Prostate gland (tissue), 2 donors: ENCODE results near the gene ANO10. TPM values are rescaled to one million over a fixed set of nuclear protein-coding genes. Genes with fewer than 3 reads are reported as not detected.

ENCODE experiments used
- DNase-seq: peaks from one replicate; pipeline ENCODE4 v3.0.0-alpha.2; 2019; ENCODE audit warnings: low spot score
- H3K27ac ChIP-seq, 2 donors: fragments of 200-600 bp; sonication (generic); 2 replicates each; pipeline ENCODE4 v1.5.1; 2017 to 2019
- H3K27me3 ChIP-seq: fragments of 200-600 bp; sonication (generic); replicated peaks from 2 replicates; pipeline ENCODE4 v1.5.1; 2019; ENCODE audit not compliant: insufficient read depth
- H3K36me3 ChIP-seq, 2 donors: fragments of 200-600 bp; sonication (generic); 1 replicate in 1 of 2; 2 replicates in 1 of 2; pipeline versions ENCODE4 v1.5.1 to v1.8.1; 2017 to 2019
- H3K4me1 ChIP-seq: fragments of 200-600 bp; sonication (generic); replicated peaks from 2 replicates; pipeline ENCODE4 v1.5.1; 2019
- H3K4me3 ChIP-seq, 2 donors: fragments of 200-600 bp; sonication (generic); 2 replicates each; pipeline ENCODE4 v1.5.1; 2017 to 2019
- H3K9me3 ChIP-seq: fragments of 200-600 bp; sonication (generic); 2 replicates; pipeline ENCODE4 v1.5.1; 2017
- POLR2A ChIP-seq: fragments of 450-650 bp; IDR thresholded peaks from one replicate; pipeline ENCODE4 v1.6.1; 2016; ENCODE audit warnings: antibody characterized with exemption, mild to moderate bottlenecking
- POLR2AphosphoS5 ChIP-seq: sonication (generic); formaldehyde crosslinking; IDR thresholded peaks from one replicate; pipeline ENCODE4 v1.6.1; 2017; ENCODE audit warnings: antibody characterized with exemption
- WGBS: methylation state at CpG from one replicate; pipeline ENCODE4 v1.1.5; 2018; 5-methylcytosine and 5-hydroxymethylcytosine counted together
- intact Hi-C: fragments of 100-400 bp; cut with DNase I; formaldehyde crosslinking; loops from one replicate; pipeline ENCODE4 v1.14.2; 2022
- total RNA-seq, 2 donors: library from RNA; depleted of rRNA; stranded (reverse); fragments of >200 nt; gene quantifications; one replicate each; pipeline ENCODE4 v1.1.0, GENCODE V29; 2016
- TF ChIP-seq, protein P1 (sequence below), 4 experiments: fragments of 200-600 bp in 2 of 4; fragments of 450-650 bp in 2 of 4; sonication (generic) in 2 of 4; IDR thresholded peaks; 1 replicate in 3 of 4; 2 replicates in 1 of 4; pipeline ENCODE4 v1.5.1; 2016 to 2019; ENCODE audit warnings: antibody characterized with exemption in 4 of 4, mild to moderate bottlenecking in 2 of 4, moderate library complexity in 2 of 4

ANO10 gene
- total RNA-seq, 2 donors from 2014 or later = 12.4 to 17.7 TPM

- no peaks in the 10 kb centered on the region for H3K9me3 ChIP-seq
- peaks cover 0 to 5% of the 10 kb centered on the region in 2 donors for H3K36me3 ChIP-seq
- DNase-seq = no peak
- H3K27me3 ChIP-seq = no peaks in the 10 kb centered on the region
- TF ChIP-seq POLR2A (no peak), POLR2AphosphoS5 (no peak)
- TF ChIP-seq, protein P1, sequence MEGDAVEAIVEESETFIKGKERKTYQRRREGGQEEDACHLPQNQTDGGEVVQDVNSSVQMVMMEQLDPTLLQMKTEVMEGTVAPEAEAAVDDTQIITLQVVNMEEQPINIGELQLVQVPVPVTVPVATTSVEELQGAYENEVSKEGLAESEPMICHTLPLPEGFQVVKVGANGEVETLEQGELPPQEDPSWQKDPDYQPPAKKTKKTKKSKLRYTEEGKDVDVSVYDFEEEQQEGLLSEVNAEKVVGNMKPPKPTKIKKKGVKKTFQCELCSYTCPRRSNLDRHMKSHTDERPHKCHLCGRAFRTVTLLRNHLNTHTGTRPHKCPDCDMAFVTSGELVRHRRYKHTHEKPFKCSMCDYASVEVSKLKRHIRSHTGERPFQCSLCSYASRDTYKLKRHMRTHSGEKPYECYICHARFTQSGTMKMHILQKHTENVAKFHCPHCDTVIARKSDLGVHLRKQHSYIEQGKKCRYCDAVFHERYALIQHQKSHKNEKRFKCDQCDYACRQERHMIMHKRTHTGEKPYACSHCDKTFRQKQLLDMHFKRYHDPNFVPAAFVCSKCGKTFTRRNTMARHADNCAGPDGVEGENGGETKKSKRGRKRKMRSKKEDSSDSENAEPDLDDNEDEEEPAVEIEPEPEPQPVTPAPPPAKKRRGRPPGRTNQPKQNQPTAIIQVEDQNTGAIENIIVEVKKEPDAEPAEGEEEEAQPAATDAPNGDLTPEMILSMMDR (IDR thresholded peaks at IDR 0.05) = no peak
- H3K4me3 ChIP-seq = no peak overlapping the region
- WGBS = 94% methylated on average over 3 of the region's 3 CpGs
- no peak overlapping the region for H3K27ac ChIP-seq
- intact Hi-C loops = no loop called here
- no peaks in the 10 kb centered on the region for H3K4me1 ChIP-seq
Measured at GRCh38 chr3:43349716-43350115, 272.1 kb downstream of the ANO10 start.

GRCh38 chr3:43348852-43349574 lies 272.8 kb downstream of the ANO10 start:
- Histone ChIP-seq H3K4me3 (no peak overlapping the region), H3K36me3 (peaks cover 0 to 5% of the 10 kb centered on the region in 2 donors)

DNA sequence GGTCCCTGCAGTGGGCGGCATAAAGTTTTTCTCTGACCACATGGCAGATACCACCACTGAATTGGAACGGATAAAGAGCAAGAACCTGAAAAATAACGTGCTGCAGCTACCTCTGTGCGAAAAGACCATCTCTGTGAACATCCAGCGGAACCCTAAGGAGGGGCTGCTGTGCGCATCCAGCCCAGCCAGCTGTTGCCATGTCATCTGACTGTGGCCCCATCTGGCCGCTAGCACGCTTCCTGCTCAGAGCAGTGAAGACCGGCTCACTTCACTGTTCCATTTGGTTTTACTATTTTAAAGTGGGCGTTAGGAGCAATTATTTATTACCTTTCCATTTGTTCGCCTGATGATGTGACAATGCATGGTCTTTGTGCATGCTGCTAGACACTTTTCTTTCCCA lies 273.5 kb downstream of the ANO10 start:
- H3K36me3 ChIP-seq = peaks cover 0 to 5% of the 10 kb centered on the region in 2 donors
- no peak for DNase-seq
- 91% methylated on average over 11 of the region's 11 CpGs for WGBS
- no peak overlapping the region for H3K27ac ChIP-seq
- H3K27me3 ChIP-seq = no peaks in the 10 kb centered on the region
- H3K9me3 ChIP-seq = no peaks in the 10 kb centered on the region
- TF ChIP-seq POLR2A (no peak), POLR2AphosphoS5 (no peak)
- TF ChIP-seq, protein P1 (IDR thresholded peaks at IDR 0.05) = no peak
- intact Hi-C loops = no loop called here
- H3K4me1 ChIP-seq = no peaks in the 10 kb centered on the region
- no peak overlapping the region for H3K4me3 ChIP-seq

More at GRCh38 chr3:43348852-43349574, 272.8 kb downstream of the ANO10 start:
- Histone ChIP-seq H3K9me3 (no peaks in the 10 kb centered on the region), H3K27me3 (no peaks in the 10 kb centered on the region), H3K4me1 (no peaks in the 10 kb centered on the region), H3K27ac (no peak overlapping the region)
- intact Hi-C loops = no loop called here
- no peak for DNase-seq
- TF ChIP-seq POLR2A = no peak
- no peak for TF ChIP-seq POLR2AphosphoS5
- TF ChIP-seq, protein P1 (IDR thresholded peaks at IDR 0.05) = no peak
- 91% methylated on average over 4 of the region's 4 CpGs for whole genome bisulfite sequencing

GRCh38 chr3:43347774-43348173 lies 274.0 kb downstream of the ANO10 start:
- 97% methylated on average over 20 of the region's 20 CpGs for WGBS
- intact Hi-C loops = no loop called here
- no peaks in the 10 kb centered on the region for H3K9me3 ChIP-seq
- TF ChIP-seq POLR2AphosphoS5 = no peak
- TF ChIP-seq, protein P1 (IDR thresholded peaks at IDR 0.05) = no peak
- TF ChIP-seq POLR2A = no peak
- DNase-seq = no peak
- H3K4me3 ChIP-seq = no peak overlapping the region
- peaks cover 0 to 5% of the 10 kb centered on the region in 2 donors for H3K36me3 ChIP-seq
- no peak overlapping the region for H3K27ac ChIP-seq
- H3K27me3 ChIP-seq = no peaks in the 10 kb centered on the region
- no peaks in the 10 kb centered on the region for H3K4me1 ChIP-seq
